Mesothelial cell of epicardium (in vitro differentiated cells): ENCODE results near the gene PITPNM3. TPM values are rescaled to one million over a fixed set of nuclear protein-coding genes. Genes with fewer than 3 reads are reported as not detected.

ENCODE experiments used
- DNase-seq, 2 experiments: peaks; one replicate each; pipeline ENCODE4 v3.0.0; 2021; ENCODE audit warnings: low spot score in 2 of 2; ENCODE audit not compliant: unreplicated experiment in 2 of 2
- H3K27ac Mint-ChIP-seq: 2 replicates; pipeline ENCODE4 v1.8.0; 2021; ENCODE audit warnings: mixed read lengths
- H3K27me3 Mint-ChIP-seq: 2 replicates; pipeline ENCODE4 v1.8.0; 2021; ENCODE audit warnings: low read depth, mixed read lengths
- H3K36me3 Mint-ChIP-seq: 2 replicates; pipeline ENCODE4 v1.8.0; 2021; ENCODE audit warnings: mixed read lengths
- H3K4me1 Mint-ChIP-seq: 2 replicates; pipeline ENCODE4 v1.8.0; 2021; ENCODE audit warnings: mixed read lengths
- H3K4me3 Mint-ChIP-seq: 2 replicates; pipeline ENCODE4 v1.8.0; 2021; ENCODE audit warnings: mild to moderate bottlenecking, moderate library complexity, mixed read lengths
- H3K9me3 Mint-ChIP-seq: 2 replicates; pipeline ENCODE4 v1.8.0; 2021; ENCODE audit warnings: mixed read lengths
- CTCF ChIP-seq: fragments of 200-600 bp; sonication (generic); IDR thresholded peaks from one replicate; pipeline ENCODE4 v1.5.0; 2021; ENCODE audit warnings: antibody characterized with exemption; ENCODE audit not compliant: unreplicated experiment
- total RNA-seq: library from RNA; stranded (reverse); gene quantifications from 3 replicates; pipeline ENCODE4 v1.2.1, GENCODE V29; 2021

Gene PITPNM3
- total RNA-seq, 1 donor from 2014 or later: 2.3 TPM

DNA sequence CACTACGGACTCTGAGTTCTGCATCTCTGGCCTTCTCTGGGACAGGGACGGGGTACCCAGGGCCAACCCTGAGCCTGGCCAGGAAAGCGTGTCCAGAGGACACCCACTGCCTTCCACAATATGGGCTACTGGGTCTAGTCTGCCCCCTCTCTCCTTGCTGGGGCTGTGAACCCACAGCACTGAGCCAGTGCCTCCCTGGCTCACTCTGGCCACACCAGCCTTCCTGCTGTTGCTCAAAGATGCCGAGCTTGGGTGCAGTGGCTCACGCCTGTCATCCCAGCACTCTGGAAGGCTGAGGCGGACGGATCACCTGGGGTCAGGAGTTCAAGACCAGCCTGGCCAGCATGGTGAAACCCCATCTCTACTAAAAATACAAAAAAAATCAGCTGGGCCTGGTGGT is 24.8 kb downstream of the PITPNM3 start:
- H3K9me3 Mint-ChIP-seq: no peaks in the 10 kb centered on the region
- H3K4me3 Mint-ChIP-seq: no peak overlapping the region
- no peak overlapping the region for H3K27ac Mint-ChIP-seq
- DNase-seq: no peak
- no peaks in the 10 kb centered on the region for H3K4me1 Mint-ChIP-seq
- H3K36me3 Mint-ChIP-seq: no peaks in the 10 kb centered on the region
- peaks cover 8% of the 10 kb centered on the region for H3K27me3 Mint-ChIP-seq
- no peak for TF ChIP-seq CTCF

- no peaks in the 10 kb centered on the region for H3K36me3 Mint-ChIP-seq
- no peak for TF ChIP-seq CTCF
- no peaks in the 10 kb centered on the region for H3K9me3 Mint-ChIP-seq
- H3K27ac Mint-ChIP-seq: no peak overlapping the region
- no peak for DNase-seq
- H3K4me3 Mint-ChIP-seq: no peak overlapping the region
- peaks cover 8% of the 10 kb centered on the region for H3K27me3 Mint-ChIP-seq
- no peaks in the 10 kb centered on the region for H3K4me1 Mint-ChIP-seq
Observed at GRCh38 chr17:6530324-6530920, 25.9 kb downstream of the PITPNM3 start.

- Mint-ChIP-seq H3K4me3 (no peak overlapping the region), H3K4me1 (no peaks in the 10 kb centered on the region), H3K9me3 (no peaks in the 10 kb centered on the region), H3K27me3 (peaks cover 4% of the 10 kb centered on the region), H3K27ac (no peak overlapping the region), H3K36me3 (no peaks in the 10 kb centered on the region)
- TF ChIP-seq CTCF: no peak
- DNase-seq: no peak
Observed at GRCh38 chr17:6528557-6528956, 27.8 kb downstream of the PITPNM3 start.

DNA sequence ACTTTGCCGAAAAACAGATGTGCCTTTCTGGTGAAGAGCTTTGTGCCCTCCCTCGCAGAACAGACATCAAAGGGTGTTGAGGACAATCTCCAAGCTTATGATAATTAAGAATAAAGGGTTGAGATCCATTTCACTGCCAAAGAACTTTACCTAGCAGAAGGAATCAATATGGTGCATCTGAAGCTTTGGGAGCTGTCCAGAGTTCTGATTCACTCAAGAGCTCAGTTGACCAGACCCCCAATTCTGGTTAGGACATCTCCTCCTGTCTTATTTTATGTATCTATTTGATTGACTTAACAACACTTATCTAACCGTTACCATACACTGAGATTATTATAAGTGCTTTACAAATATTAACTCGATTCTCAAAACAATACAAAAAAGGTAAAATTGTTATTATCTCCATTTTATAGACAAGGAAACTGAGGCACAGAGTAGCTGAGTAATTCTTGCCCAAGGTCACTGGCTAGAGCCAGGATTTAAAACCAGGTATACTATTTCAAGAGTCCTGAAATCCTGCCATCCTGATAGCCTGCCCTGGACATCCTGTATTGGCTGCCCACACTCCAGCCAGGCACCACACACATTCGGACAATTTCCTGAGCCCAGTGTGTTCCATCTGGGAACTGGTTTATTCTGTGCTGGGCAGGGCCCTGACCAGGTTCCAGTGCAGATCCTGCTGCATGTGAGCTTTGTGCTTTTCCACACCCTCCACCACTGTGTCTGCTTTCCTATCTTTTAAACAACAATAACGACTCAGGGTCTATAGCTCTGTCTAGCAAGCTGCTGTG is 29.8 kb downstream of the PITPNM3 start:
- TF ChIP-seq CTCF: no peak
- Mint-ChIP-seq H3K36me3 (no peaks in the 10 kb centered on the region), H3K27me3 (peaks cover 4% of the 10 kb centered on the region), H3K4me3 (no peak overlapping the region), H3K4me1 (no peaks in the 10 kb centered on the region), H3K27ac (no peak overlapping the region), H3K9me3 (no peaks in the 10 kb centered on the region)
- DNase-seq: no peak

DNA sequence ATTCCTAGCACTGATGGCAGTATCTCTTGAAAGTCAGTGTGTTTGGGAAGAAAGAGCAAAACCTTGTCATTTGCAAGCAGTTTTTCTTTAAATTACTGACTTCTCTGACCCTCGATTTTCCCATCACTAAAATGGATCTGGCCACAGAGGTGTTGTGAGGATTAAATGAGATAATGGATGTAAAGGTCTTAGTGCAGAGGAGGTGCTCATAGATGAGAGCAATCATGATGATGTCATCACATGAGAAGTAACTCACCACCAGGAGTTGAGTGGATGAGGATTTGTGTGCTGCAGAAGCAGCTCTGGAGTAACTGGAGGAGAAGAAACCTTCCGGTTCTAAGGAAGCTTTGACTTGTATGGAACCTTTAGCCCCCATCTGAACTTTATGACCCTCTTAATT is 30.6 kb downstream of the PITPNM3 start:
- no peaks in the 10 kb centered on the region for H3K4me1 Mint-ChIP-seq
- H3K27me3 Mint-ChIP-seq: peaks cover 4% of the 10 kb centered on the region
- peaks cover under 1% of the 10 kb centered on the region for H3K36me3 Mint-ChIP-seq
- no peak for DNase-seq
- peaks cover 2% of the 10 kb centered on the region for H3K9me3 Mint-ChIP-seq
- no peak overlapping the region for H3K4me3 Mint-ChIP-seq
- H3K27ac Mint-ChIP-seq: no peak overlapping the region
- TF ChIP-seq CTCF: no peak
